Measurements from ENCODE around the gene NKX2-2.
A peak's percentile ranks its signal among the peaks of the same experiment; 100 is the strongest.
"Not testable (repeated sequence)": the region's sequence is repeated elsewhere in the genome, so short reads cannot be mapped to it uniquely, and the experiment has no call there.

The NKX2-2 gene

DNA sequence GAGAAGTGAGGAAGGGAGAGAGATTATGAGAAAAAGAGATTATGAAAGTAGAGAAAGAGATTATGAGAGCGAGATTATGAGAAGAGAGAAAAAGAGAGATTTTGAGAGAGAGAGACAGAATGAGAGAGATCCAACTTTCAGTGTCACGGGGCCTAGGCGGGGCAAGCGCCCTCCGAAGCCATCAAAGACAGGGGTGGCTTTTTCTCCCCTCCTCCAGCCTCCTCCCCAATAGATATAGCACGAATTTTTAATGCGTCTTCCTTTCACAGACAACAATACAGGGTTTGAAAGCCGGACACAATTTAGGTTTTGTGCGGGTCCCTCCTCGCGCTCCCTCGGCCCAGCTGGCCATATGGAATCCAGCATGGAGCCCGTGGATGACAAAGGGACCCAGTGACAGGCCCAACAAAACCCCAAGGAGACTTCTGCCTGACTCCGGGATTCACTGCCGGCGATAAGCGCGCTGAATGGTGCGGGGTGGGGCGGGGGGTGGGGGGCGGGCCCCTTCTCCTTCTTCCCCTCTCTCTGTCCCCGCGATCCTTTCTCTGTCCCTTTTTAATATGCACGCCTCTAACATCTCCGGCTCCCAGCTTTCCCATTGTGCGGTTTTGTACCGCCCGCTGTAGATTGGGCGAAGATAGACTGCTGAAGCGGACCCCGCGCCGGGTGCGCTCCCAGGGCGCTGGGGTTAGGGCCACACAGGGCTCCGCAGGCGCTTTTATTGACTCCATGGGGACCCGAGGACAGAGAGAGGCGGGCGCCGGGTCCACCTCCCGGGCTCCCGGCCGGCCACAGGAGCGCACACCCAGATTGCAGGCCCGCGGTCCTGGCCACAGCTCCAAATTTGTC, 5.4 kb downstream of the NKX2-2 start:
- no peak for DNase-seq

DNA sequence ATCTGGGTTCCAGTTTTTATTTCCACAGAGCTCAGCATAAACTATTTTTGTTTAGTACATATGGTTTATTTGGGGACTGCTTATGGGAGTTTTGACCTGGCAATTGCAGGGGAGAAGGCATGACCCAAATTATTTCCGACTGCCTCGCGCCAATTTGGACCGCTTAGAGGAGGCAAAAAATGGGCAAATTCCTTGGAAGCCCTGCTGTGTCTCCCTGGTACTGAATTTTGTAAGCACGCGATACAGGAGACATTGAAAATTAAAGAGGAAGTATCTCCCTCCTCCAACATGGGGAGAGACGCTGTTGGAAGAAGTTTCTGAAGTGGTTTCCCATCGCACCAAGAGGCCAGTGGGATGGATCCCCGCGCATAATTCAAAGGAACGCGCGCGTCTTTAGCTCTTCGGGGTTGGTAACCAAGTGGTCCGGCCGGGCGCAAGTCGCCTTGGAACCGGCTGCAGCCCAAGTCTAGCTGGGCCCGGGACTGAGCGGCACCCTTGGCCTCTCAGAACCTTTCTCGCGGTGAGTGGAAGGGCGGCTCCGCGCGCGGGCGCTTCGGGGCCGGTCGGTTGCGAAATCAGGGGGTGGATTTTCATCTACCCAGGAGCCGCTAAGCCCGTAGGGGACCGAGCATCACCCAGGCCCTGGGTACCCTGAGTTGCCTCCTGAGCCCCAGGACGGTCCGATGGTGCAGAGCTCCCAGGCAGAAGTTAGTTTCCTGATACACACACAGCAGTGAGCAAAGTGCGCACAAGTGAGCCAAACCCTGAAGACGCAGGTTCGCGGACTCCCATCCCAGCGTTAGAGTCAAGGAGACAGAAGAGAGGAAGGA, 6.2 kb downstream of the NKX2-2 start:
- DNase-seq = no peak

DNA sequence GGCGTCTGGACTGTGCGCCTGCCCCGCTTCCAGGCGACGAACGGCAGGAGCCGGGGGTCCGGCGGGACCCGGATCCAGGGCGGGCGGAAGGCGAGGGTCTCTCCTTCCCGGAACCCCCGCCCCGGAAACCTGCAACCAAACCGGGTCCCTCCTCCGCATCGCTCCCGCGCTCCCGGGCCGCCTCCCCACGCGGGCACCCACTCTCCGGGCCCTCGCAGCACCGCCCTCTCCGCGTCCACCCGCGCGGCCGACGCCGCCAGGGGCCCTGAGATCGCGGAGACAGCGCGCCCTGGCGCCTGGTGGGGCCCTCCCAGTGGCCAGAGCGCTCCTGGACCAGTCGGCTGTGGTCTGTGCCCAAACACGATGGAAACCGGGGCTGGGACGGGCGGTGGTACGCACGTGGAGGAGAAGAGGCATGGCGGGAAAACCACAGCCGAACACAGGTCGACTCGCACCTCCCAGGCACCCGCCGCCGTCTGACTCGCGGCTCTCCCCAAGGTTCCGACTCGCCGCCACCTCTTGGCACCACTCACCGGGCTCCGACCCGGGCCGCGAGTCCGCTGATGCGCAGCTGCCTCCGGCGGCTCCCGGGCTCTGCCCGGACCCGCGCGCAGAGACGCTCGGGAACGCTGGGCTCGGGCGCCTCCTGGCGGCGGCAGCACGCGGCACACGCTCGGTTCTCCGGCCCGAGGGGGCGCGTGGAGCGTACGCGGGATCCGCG, 7.9 kb downstream of the NKX2-2 start:
- DNase-seq = peak; percentile 49 to 54

DNA sequence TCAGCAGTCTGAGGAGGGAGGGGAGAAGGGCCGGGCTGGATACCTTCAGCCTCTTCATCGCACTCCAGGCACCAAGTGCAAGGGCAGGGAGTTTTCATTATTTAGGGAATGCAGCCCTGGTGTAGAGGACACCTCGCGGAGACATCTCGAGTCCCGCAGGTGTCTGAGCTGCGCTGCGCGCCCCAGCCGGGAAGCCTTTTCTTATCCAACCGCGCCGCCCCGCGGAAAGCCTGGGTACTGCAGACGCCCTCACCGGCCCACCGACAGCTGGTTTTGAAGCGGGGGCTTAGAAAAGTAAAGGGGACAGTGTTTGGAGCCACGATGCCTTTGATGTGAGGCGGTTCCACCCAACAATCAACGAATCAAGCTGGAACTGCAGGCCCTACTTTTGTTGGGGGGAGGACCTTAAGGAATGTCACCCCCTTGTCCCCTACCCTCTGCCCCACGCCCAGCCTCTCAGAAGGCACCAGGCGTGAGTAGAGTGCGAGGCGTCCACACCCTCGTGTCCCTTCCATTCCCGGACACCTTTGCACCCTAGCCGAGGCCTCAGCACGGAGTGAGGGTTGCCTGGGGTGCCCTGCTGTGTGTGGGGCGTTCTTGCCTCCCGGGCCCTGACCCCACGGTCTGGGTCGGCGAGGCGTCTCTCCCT, 8.6 kb downstream of the NKX2-2 start:
- peak; percentile 38 to 48 for DNase-seq

DNA sequence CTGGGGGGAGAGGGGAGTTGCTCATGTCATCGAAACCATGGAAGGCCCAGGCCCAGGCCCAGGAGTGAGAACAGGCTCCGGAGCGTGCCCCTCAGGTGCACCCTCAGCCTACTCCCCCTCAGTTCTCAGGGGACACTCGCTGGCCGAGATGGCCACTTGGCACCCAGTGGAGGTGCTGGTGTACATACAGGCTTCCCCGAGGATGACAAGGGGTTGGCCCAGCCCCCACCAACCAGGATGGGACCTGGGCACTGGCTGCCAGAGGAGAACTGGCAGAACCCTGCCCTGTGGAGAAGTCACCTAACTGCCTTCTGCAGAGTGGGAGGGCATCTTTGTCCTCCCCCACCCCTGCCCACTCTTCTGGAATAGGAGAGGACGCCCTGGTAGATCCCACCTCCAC, 9.5 kb downstream of the NKX2-2 start:
- DNase-seq = no peak

DNA sequence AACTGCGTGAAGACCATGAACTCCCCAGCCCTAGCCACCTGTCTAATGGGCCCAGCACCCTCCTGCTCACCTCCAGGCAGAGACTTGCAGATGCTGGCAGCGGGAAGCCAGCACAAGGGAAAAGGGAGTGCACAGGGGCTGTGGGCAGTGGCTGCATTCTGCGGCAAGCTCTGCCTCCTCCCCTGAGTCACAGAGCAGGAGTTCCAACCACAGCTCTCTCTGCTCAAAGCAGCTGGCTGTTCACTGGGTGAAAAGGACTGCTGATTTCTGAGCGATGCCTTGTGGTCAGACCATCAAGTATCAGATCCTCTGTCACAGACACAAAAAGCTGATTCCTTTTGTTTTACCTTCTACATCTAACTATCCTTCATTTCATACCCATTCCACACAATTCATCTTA, 10.5 kb downstream of the NKX2-2 start:
- DNase-seq = no peak

DNA sequence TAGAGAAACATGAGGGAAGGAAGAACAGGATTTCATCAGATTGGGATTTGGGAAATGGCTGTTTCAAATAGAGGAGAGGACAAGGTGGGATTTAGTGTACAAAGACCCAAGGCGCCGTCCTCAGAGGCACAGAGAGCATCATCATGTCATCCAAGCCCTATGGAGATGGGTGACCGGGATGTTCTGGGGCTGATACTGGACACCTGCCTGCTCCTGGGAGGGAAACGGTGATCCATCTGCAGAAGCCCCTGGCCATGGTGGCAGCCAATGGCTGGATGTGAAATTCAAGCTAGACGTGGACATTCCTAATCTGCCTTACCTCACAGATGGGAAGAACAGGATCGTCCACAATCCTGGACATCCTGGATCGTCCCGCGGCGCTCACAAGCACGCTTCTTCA, 12.7 kb downstream of the NKX2-2 start:
- DNase-seq = no peak

DNA sequence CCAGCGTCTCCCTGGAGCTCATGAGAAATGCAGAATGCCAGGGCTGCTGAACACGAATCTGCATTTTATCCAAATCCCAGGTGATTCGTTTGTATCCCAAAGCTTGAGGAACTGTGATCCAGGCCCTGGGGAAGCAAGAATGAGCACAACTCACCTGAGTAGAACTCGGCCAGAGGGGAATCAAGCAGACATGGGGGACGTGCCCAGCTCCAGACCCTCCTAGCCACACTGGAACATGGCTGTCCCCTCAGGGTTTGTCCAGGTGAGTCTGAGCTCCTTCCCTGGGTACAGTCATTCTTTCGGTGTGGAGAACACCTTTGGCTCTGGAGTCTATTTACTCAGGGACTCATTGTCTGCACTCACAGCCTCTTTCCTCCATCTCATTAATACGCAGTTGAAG, 13.3 kb downstream of the NKX2-2 start:
- DNase-seq = no peak

DNA sequence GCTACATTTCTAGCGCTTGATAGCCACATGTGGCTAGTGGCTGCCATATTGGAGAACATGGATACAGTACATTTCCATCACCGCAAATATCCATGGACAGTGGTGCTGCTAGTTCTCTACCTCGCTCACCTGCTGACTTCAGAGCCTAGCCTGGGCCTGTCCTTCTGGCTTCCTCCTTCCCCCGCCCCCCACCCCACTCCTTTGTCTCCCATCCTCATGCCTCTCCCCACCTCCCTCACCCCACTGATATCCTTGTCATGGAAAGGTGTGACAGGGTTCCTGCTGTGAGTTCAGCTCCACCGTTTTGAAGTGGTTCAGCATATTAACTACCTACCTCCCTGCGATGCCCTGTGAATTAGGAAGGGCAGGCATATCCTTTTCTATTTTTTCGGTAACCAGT, 14.2 kb downstream of the NKX2-2 start:
- DNase-seq = no peak

DNA sequence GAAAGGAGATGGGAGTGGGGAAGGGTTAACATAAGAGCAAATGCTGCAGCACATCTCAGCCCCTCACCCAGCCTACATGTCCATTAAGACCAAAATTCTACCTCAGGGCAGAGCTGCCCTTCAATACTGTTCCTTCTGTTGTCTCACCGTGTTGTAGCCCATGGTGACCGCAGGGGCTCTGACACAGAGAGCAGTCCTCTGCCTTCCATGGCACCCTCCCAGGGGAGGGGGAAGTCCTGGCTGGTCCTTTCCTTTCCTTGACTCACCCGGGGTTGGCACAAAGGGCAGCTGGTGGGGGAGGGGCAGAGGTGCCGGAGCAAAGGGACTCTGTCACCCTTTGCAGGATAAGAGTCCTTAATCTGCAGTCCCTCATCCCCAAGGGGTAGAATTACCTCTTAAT, 15.2 kb downstream of the NKX2-2 start:
- DNase-seq = no peak

DNA sequence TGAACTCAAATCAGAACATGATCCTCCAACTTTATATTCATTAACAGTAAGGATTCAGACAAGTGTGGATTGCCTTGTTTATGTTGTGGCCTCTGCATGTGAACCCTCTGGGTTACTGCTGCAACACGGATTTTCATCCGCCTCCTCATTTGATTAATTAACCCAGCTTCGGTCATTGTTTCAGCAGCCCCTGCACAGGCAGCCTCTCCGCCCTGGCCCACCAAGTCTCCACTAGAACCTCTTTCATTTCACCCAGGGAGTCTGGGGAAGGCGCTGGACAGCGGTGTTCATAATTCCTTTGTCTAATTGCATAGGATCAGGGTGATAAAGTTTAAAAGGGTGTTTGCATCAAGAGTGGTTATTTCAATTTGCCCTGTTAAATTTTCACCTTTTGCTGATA, 15.7 kb downstream of the NKX2-2 start:
- no peak for DNase-seq

DNA sequence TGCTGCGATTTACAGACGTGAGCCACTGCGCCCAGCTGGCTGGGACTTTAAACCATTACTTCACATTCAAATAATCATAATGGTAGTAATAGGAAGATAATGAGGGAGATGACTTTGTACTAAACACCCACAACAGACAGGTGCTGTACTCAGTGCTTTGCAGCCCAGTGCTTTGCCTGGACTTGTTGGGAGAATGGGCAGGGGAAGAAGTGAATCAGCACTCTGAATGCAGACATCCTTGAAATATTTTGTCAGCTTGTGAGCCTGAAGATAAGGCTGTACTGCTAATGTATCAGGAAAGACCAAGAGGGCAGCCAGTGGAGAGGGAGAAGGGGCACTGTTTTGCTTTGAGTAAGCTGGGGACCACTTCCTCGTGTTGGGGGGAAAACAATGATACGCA, 17.4 kb downstream of the NKX2-2 start:
- DNase-seq = no peak

DNA sequence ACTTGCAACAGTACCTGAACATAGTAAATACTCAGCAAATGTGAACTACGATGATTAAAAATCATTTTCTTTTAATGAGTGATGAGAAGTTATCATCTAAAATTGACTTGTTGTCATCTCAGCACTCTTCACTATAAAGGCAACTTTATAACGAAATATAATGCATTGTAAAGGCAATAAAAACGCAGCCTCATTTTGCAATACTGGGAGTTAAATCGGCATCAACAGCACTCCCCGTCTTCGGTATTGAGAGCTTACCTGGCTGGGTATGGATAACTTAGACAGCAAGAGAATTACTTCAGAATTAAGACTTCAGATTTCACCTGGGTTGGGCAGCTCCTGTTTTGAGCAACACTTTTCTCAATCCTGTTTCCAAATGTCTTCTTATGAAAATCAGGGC, 20.8 kb downstream of the NKX2-2 start:
- no peak for DNase-seq

DNA sequence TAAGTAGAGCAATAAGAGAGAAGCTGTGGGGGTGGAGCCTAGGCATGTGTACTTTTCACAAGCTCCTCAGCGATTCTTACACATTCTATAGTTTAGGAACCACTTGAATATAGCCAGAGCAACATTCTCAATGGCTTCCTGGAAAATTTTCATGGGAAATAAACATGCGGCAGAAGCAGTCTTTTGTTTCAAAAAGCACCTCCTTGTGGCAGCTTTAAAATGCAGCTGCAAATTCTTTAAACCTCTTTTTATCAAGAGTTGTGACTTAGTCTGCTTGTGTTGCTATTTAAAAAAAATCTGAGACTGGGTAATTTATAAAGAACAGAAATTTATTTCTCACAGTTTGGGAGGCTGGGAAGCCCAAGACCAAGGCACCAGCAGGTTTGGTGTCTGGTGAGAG, 23.8 kb downstream of the NKX2-2 start:
- DNase-seq = peak in 1 of 2 donors; percentile 6

DNA sequence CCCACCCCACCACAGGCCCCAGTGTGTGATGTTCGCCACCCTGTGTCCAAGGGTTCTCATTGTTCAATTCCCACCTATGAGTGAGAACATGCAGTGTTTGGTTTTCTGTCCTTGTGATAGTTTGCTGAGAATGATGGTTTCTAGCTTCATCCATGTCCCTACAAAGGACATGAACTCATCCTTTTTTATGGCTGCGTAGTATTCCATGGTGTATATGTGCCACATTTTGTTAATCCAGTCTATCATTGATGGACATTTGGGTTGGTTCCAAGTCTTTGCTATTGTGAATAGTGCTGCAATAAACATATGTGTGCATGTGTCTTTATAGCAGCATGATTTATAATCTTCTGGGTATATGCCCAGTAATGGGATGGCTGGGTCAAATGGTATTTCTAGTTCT, 33.7 kb downstream of the NKX2-2 start:
- DNase-seq = not testable (repeated sequence)

DNA sequence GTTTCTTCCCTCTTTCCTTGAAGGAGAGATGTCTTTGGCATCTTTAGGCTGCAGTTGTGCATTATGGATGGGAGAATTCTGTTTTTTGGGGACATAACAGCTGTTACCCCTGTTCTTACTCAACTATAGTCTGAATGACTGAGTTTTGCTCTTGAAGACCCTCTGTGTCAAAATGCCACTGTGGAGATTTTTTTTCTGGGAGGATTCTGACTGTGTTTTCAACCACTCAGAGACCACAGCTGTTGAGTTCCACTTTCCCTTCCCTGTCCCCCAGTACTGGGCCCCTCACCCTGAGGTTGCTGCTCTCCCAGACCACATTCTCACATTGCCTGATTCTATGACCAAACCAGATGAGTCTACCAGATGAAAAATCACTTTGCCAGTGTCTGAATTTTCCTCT, 48.1 kb downstream of the NKX2-2 start:
- no peak for DNase-seq

DNA sequence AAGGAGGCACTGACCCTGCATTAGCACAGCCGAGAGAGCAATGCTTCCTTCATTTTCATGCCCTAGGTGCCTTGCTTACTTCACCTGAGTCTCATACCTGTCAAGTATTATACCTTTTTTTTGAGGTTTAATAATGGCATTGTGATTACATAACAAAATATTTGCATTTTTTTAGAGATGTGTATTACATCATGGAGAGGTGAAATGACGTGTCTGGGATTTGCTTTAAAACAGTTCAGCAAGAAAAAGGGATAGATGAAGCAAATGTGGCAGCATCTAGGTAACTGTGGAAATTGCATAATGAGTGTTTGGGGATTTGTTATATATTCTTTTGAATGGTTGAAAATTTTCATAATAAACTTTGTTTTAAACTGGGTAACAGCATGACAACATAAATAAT, 48.9 kb downstream of the NKX2-2 start:
- DNase-seq = no peak
